HepG2 (cell line): ENCODE data around the gene FIZ1. TPM values are rescaled to one million over a fixed set of nuclear protein-coding genes. Genes with fewer than 3 reads are reported as not detected.

Experiments used
- ADNP ChIP-seq: sonication (generic); formaldehyde crosslinking; IDR thresholded peaks from 2 replicates; pipeline ENCODE4 v1.4.0; 2020; ENCODE audit warnings: missing genetic modification reagents
- ATM ChIP-seq: fragments of 450-650 bp; IDR thresholded peaks from 2 replicates; pipeline ENCODE4 v1.7.1; 2017; ENCODE audit warnings: mild to moderate bottlenecking, borderline replicate concordance
- BCL6 ChIP-seq: IDR thresholded peaks from 2 replicates; pipeline ENCODE4 v1.6.1; 2016; ENCODE audit warnings: missing genetic modification reagents, missing compliant biosample characterization
- CTCF ChIP-seq: sonication (generic); formaldehyde crosslinking; IDR thresholded peaks from 2 replicates; pipeline ENCODE4 v1.5.0; 2020; ENCODE audit warnings: mild to moderate bottlenecking, missing genetic modification reagents, moderate library complexity
- DMTF1 ChIP-seq: sonication (generic); formaldehyde crosslinking; IDR thresholded peaks from 2 replicates; pipeline ENCODE4 v1.4.0; 2020; ENCODE audit warnings: mild to moderate bottlenecking, missing genetic modification reagents
- EEA1 ChIP-seq: sonication (generic); formaldehyde crosslinking; IDR thresholded peaks from 2 replicates; pipeline ENCODE4 v1.5.1; 2020; ENCODE audit warnings: mild to moderate bottlenecking, missing genetic modification reagents, borderline replicate concordance
- EED ChIP-seq: sonication (generic); formaldehyde crosslinking; IDR thresholded peaks from 2 replicates; pipeline ENCODE4 v1.5.0; 2020; ENCODE audit warnings: mild to moderate bottlenecking, missing genetic modification reagents
- GABPB1 ChIP-seq: IDR thresholded peaks from 2 replicates; pipeline ENCODE4 v1.6.1; 2016; ENCODE audit warnings: mild to moderate bottlenecking, missing genetic modification reagents, moderate library complexity, missing compliant biosample characterization
- GTF3A ChIP-seq: sonication (generic); formaldehyde crosslinking; conservative IDR thresholded peaks from 2 replicates; pipeline ENCODE4 v1.4.0; 2020; ENCODE audit warnings: mild to moderate bottlenecking, missing genetic modification reagents
- HCFC1 ChIP-seq: fragments of 150-350 bp; IDR thresholded peaks from 2 replicates; pipeline ENCODE4 v1.6.1; 2014; ENCODE audit warnings: low read depth, low read length
- HDAC2 ChIP-seq: sonication (generic); formaldehyde crosslinking; IDR thresholded peaks from 2 replicates; pipeline ENCODE4 v1.4.0; 2020; ENCODE audit warnings: missing genetic modification reagents
- KLF15 ChIP-seq: sonication (generic); formaldehyde crosslinking; IDR thresholded peaks from 2 replicates; pipeline ENCODE4 v1.8.1; 2023; ENCODE audit warnings: borderline replicate concordance, mild to moderate bottlenecking, inconsistent platforms, missing genetic modification reagents, mixed read lengths
- NCOA1 ChIP-seq: sonication (generic); formaldehyde crosslinking; IDR thresholded peaks from 2 replicates; pipeline ENCODE4 v1.9.0; 2021; ENCODE audit warnings: missing genetic modification reagents
- NFIB ChIP-seq: sonication (generic); formaldehyde crosslinking; IDR thresholded peaks from 2 replicates; pipeline ENCODE4 v1.9.0; 2021; ENCODE audit warnings: missing genetic modification reagents, mild to moderate bottlenecking, borderline replicate concordance
- PLSCR1 ChIP-seq: sonication (generic); formaldehyde crosslinking; IDR thresholded peaks from 2 replicates; pipeline ENCODE4 v1.5.0; 2020; ENCODE audit warnings: missing genetic modification reagents, mild to moderate bottlenecking, borderline replicate concordance
- RBFOX2 ChIP-seq: fragments of 200-400 bp; formaldehyde crosslinking; IDR thresholded peaks from 2 replicates; pipeline ENCODE4 v1.6.1; 2017; ENCODE audit warnings: low read depth, mild to moderate bottlenecking, low read length
- SALL1 ChIP-seq: sonication (generic); formaldehyde crosslinking; IDR thresholded peaks from 2 replicates; pipeline ENCODE4 v1.8.0; 2022; ENCODE audit warnings: mild to moderate bottlenecking, missing genetic modification reagents
- SETDB1 ChIP-seq: sonication (generic); formaldehyde crosslinking; IDR thresholded peaks from 2 replicates; pipeline ENCODE4 v1.5.1; 2020; ENCODE audit warnings: missing genetic modification reagents, mild to moderate bottlenecking, borderline replicate concordance
- SUZ12 ChIP-seq: fragments of 150-350 bp; IDR thresholded peaks from 2 replicates; pipeline ENCODE4 v1.6.1; 2014; ENCODE audit warnings: low read depth, low read length
- ZNF232 ChIP-seq: sonication (generic); formaldehyde crosslinking; IDR thresholded peaks from 2 replicates; pipeline ENCODE4 v1.4.0; 2020; ENCODE audit warnings: missing genetic modification reagents, borderline replicate concordance
- ZNF264 ChIP-seq: sonication (generic); formaldehyde crosslinking; IDR thresholded peaks from 2 replicates; pipeline ENCODE4 v1.4.0; 2020; ENCODE audit warnings: missing genetic modification reagents
- ZNF275 ChIP-seq: sonication (generic); formaldehyde crosslinking; IDR thresholded peaks from 2 replicates; pipeline ENCODE4 v1.8.0; 2022; ENCODE audit warnings: missing genetic modification reagents, mild to moderate bottlenecking, inconsistent platforms, borderline replicate concordance
- ZNF337 ChIP-seq: sonication (generic); formaldehyde crosslinking; IDR thresholded peaks from 2 replicates; pipeline ENCODE4 v1.5.1; 2020; ENCODE audit warnings: missing genetic modification reagents, low read depth, mild to moderate bottlenecking, borderline replicate concordance
- ZNF747 ChIP-seq: sonication (generic); formaldehyde crosslinking; IDR thresholded peaks from 2 replicates; pipeline ENCODE4 v1.8.1; 2023; ENCODE audit warnings: missing genetic modification reagents, mild to moderate bottlenecking, borderline replicate concordance
- polyA plus RNA-seq, 8 experiments: library from polyadenylated mRNA; depleted of rRNA in 3 of 8; stranded (reverse) in 7 of 8; unstranded in 1 of 8; fragments of >200 nt; fragmentation: Illumina TruSeq in 4 of 8; extraction: Trizol in 4 of 8; gene quantifications; 2 replicates each; pipeline versions ENCODE4 v1.2.1 to v1.2.3, GENCODE V29; 2011 to 2016; ENCODE audit warnings: low read depth in 4 of 8, missing spikeins in 1 of 8, mixed read lengths in 1 of 8; ENCODE audit not compliant: insufficient read depth in 1 of 8
- total RNA-seq, 5 experiments: library from RNA; depleted of rRNA; stranded (reverse); fragments of >200 nt; fragmentation: Illumina TruSeq; extraction: Trizol; gene quantifications; 2 replicates each; pipeline ENCODE4 v1.2.3, GENCODE V29; 2016; ENCODE audit warnings: low read depth in 1 of 5

FIZ1 gene
- total and polyA plus RNA-seq, 2 of the 13 experiments (the other 11 are each of a cell fraction or from before 2014, with no cell fraction given) = 3.6 to 5.9 TPM

- TF ChIP-seq CTCF (CRISPR knock-in tag) = no peak; the same call in 1 of the 2 replicates
- no peak for TF ChIP-seq SETDB1
- 0 out of 2 replicates have a peak, but pooled peaks have one; percentile 30 for TF ChIP-seq ZNF275 (CRISPR knock-in tag)
- TF ChIP-seq HDAC2 (CRISPR knock-in tag) = peak; percentile 66; the same call in 1 of the 2 replicates
- no peak for TF ChIP-seq ZNF232 (CRISPR knock-in tag)
- TF ChIP-seq ZNF337 (CRISPR knock-in tag) = no peak
- TF ChIP-seq DMTF1 (CRISPR knock-in tag) = no peak
- 0 out of 2 replicates have a peak, but pooled peaks have one; percentile 42 for TF ChIP-seq GTF3A (CRISPR knock-in tag)
- TF ChIP-seq NFIB (CRISPR knock-in tag) = no peak
- no peak for TF ChIP-seq ZNF264
- TF ChIP-seq ATM = no peak
- TF ChIP-seq KLF15 (CRISPR knock-in tag) = no peak
- TF ChIP-seq EEA1 (CRISPR knock-in tag) = no peak
- TF ChIP-seq EED = no peak
- no peak for TF ChIP-seq BCL6 (CRISPR knock-in tag)
- TF ChIP-seq RBFOX2 = peak; percentile 61
- TF ChIP-seq PLSCR1 (CRISPR knock-in tag) = no peak
- no peak for TF ChIP-seq ZNF747 (CRISPR knock-in tag)
- TF ChIP-seq HCFC1 = peak; percentile 48; the same call in 1 of the 2 replicates
- no peak for TF ChIP-seq NCOA1 (CRISPR knock-in tag)
- TF ChIP-seq ADNP (CRISPR knock-in tag) = peak; percentile 34; the same call in 1 of the 2 replicates
- no peak for TF ChIP-seq SUZ12
- peak; percentile 57 for TF ChIP-seq SALL1 (CRISPR knock-in tag)
- peak; percentile 94 for TF ChIP-seq GABPB1 (CRISPR knock-in tag)
These were observed 18.6 kb downstream of the FIZ1 start, which contains the start of gene ZNF579 (continued) for GRCh38 chr19:55580628-55581144.
